ENCODE data around the gene LRCH4.
A peak's percentile ranks its signal among the peaks of the same experiment; 100 is the strongest.

Gene LRCH4

DNA sequence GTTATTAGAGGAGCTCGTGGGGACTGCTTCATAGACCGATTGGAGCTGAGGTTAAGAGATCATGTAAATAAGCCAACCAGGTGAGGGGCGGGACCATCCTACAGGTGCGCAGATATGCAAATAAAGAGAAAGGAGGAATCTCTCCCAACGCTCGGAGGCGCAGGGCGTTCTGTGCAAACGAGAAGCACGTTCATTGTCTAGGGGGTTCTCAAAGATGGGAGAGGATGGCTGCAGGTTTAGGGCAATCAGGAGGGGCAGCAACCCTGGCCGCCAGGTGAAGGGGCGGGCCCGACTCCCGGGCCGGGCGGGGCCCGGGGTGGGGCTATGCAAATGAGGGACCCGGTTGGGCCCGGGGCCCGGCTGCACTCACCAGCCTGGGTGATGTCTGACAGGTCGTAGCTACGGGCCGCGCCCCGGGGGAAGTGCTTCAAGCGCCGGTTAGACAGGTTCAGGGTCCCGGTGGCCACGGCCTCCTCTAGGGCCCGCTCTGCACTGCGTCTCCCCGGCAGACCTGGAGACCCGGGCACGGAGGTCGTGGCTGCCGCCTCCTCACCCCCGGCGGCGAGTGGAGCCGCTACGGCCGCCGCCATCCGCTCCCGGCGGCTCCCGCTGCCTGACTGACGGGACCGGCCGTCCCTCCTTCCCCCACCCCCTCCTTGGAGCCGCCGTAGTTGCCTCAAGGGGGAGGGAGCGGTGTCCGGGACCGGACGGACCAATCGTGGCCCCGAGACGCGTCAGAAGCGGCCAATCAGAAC, at the start of gene LRCH4:
Gene LRCH4 (minus strand): TSS at position 619 of the 755 bp plus-strand sequence. CDS start 29 bp downstream, at position 590.
- peak; percentile 66 for DNase-seq

GRCh38 chr7:100632951-100633717, 47.2 kb upstream of the LRCH4 start:
- DNase-seq = peak; percentile 82

DNA sequence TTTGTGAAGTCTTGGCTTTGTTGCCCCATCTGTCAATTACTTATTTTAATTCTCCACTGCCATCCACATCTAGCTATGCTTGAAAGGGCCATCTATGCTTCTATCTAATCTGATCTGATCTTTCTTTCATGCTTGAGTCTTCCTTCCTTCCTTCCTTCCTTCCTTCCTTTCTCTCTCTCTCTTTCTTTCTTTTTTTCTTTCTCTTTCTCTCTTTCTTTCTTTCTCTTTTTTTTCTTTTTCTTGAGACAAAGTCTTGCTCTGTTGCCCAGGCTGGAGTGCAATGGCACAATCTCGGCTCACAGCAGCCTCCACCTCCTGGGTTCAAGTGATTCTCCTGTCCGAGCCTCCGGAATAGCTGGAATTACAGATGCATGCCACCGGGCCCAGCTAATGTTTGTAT, 44.1 kb upstream of the LRCH4 start:
- no peak for DNase-seq

GRCh38 chr7:100629117-100629716, 43.3 kb upstream of the LRCH4 start:
- peak; percentile 49 for DNase-seq

- no peak for DNase-seq
Observed at GRCh38 chr7:100627238-100627549, 41.3 kb upstream of the LRCH4 start.

GRCh38 chr7:100626530-100627237, 40.8 kb upstream of the LRCH4 start:
- peak; percentile 89 for DNase-seq

GRCh38 chr7:100626055-100626454, 40.1 kb upstream of the LRCH4 start:
- no peak for DNase-seq

DNA sequence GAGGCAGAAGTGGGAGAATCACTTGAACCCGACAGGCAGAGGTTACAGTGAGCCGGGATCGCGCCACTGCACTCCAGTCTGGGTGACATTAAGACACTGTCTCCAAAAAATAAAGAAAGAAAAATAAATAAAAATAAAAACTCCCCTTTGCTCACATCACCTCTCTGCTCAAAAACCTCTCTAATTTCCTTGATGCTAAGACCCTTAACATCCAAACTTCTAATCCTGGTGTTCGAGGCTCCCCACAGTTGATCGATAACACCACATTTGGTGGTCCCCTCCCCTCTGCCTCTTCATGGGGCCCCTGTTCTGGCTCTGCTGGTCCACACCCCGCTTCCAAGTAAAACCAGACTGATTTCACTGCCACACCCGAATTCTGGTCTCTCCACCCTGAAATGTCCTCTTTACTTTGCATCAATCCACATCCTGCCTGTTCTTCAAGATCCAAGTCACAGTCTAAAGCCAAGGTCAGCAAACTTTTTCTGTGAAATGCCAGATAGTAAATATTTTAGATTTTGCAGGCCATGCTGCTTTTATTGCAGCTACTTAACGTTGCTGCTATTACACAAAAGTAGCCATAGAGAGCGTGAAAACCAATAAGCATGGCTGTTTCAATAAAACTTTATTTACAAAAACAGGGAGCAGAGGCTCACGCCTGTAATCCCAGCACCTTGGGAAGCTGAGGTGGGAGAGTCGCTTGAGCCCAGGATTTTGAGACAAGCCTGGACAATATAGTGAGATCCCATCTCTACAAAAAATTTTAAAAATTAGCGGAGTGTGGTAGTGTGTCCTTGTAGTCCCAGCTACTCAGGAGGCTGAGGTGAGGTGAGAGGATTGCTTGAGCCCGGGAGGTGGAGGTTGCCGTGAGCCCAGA, 38.3 kb upstream of the LRCH4 start:
- DNase-seq = no peak

GRCh38 chr7:100621554-100621953, 35.6 kb upstream of the LRCH4 start:
- DNase-seq = no peak

GRCh38 chr7:100620804-100621203, 34.9 kb upstream of the LRCH4 start:
- DNase-seq = no peak

- no peak for DNase-seq
Observed at GRCh38 chr7:100620239-100620638, 34.3 kb upstream of the LRCH4 start.

DNA sequence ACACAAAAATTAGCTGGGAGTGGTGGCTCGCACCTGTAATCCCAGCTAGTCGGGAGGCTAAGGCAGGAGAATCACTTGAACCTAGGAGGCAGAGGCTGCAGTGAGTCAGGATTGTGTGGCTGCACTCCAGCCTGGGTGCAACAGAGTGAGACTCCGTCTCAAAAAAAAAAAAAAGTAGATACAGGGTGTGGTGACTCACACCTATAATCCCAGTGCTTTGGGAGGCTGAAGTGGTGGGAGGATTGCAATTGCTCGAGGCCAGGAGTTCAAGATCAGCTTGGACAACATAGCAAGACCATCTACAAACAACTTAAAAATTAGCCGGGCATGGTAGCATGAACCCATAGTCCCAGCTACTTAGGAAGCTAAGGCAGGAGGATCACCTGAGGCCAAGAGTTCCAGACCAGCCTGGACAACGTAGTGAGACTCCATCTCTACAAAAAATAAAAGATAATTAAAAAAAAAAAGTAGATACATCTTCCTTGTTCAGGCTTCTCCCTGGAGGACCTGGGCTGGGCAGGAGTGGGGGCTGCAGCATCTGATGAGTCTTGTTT, 28.5 kb upstream of the LRCH4 start:
- no peak for DNase-seq

GRCh38 chr7:100613412-100614175, 27.7 kb upstream of the LRCH4 start:
- no peak for DNase-seq

DNA sequence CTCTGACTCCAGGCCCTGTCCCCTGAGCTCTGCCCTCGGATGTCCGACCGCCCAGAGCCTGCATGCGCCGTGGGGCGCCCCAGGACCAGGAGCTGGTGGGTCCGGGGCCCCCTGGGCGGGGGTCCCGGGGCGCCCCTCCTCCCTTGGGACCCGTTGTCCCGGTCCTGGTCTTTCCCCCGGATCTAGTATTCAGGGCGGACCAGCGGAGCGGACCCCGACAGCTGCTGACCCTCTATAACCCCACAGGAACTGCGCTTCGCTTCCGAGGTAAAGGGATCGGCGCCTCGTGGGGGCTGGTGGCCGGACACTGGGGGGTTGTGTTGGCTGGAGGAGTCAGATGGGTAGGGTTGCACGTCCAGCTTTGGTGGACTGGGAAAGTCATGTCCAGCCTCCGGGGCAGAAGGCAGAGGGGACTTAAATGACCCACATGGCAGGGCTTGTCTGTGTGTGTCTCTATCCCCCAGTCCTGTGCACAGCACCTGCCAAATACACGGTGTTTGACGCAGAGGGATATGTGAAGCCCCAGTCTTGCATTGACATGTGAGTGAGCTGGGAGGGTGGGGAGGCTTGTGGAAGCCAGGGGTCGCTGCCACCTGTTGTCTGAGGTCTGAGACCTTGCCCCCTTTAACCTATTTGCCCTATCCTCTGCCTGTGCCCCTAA, 26.9 kb upstream of the LRCH4 start:
- no peak for DNase-seq

- peak; percentile 99 for DNase-seq
Observed at GRCh38 chr7:100611983-100612729, 26.2 kb upstream of the LRCH4 start, which contains the start of gene MOSPD3. TSS of gene MOSPD3 (plus strand) at chr7:100612540. CDS start at chr7:100612792, 252 bp downstream.

- DNase-seq = no peak
Observed at GRCh38 chr7:100609958-100610357, 24.0 kb upstream of the LRCH4 start.

DNA sequence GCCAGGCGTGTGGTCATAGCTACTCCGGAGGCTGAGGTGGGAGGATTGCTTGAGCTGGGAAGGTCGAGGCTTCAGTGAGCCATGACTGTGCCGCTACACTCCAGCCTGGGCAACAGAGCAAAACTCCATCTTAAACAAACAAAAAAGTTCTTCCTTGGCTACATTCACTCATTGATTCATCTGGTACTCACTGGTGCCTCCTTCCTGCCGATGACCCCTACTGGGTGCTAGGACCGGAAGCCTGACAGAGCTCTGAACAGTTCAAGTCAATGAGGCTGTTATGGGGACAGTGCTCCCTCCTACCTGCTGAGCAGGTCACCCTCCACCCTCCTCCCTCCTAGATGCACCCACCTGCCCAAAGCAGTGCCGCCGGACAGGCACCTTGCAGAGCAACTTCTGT, 21.2 kb upstream of the LRCH4 start:
- no peak for DNase-seq

DNA sequence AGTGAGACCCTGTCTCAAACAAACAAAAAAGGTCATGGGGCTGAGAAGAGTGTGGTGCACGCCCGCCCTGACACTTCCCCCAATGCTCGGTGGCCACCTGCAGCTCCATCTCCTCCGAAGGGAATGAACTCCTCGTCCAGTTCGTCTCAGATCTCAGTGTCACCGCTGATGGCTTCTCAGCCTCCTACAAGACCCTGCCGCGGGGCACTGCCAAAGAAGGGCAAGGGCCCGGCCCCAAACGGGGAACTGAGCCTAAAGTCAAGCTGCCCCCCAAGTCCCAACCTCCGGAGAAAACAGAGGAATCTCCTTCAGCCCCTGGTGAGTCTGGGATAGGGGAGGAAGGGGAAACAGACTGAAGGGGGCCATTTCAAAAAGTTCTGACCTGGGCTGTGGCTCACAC, 20.4 kb upstream of the LRCH4 start:
- no peak for DNase-seq

DNA sequence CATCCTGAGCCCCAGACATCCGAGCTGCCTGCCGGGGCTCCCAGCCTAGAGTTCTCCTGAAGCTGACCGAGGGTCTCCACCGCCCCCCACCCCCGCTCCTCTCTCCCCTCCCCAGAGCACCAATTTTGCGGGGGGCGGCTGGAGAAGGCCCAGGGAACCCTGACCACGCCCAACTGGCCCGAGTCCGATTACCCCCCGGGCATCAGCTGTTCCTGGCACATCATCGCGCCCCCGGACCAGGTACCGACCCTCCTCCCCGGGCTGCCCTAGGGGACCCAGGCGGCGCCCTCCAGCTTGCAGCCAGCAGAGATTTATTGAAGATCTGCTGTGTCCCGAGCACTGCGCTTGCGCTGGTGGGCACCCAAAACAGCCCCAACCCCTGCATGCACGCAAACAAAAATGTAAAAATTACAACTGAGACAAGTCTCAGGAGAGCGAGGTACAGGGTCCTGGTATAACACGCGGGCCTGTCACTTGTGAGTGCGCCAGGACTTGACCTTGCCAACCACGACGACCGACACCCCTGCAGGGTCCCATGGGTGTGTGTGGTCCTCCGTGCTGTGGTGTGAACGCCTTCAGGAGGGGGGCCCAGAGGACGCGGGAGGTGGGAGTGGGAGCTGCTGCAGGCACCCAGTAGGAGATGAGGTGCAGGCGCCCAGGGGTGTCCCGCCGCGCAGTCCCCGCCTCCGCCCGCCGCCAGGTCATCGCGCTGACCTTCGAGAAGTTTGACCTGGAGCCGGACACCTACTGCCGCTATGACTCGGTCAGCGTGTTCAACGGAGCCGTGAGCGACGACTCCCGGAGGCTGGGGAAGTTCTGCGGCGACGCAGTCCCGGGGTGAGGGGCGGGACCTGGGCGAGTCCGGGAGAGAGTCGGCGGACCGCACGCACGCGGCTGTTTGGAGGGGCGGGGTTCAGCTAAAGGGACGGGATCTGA, 19.3 kb upstream of the LRCH4 start:
- peak; percentile 73 for DNase-seq
